HG02588 (cell line): ENCODE measurements around the gene BBS9.
"Not testable (repeated sequence)": the region's sequence is repeated elsewhere in the genome, so short reads cannot be mapped to it uniquely, and the experiment has no call there.

Source experiments
- ATAC-seq: cut with Tn5 transposase; IDR thresholded peaks from one replicate; pipeline ENCODE4 v1.9.1; 2021; ENCODE audit warnings: mild to moderate bottlenecking, moderate library complexity; ENCODE audit not compliant: unreplicated experiment

BBS9 gene

GRCh38 chr7:33271839-33272371 is 142.5 kb downstream of the BBS9 start:
- ATAC-seq, result not testable (repeated sequence)

GRCh38 chr7:33273356-33273755 is 144.0 kb downstream of the BBS9 start:
- no peak for ATAC-seq

- ATAC-seq, result no peak
These were observed 147.0 kb downstream of the BBS9 start for GRCh38 chr7:33276325-33276724.

DNA sequence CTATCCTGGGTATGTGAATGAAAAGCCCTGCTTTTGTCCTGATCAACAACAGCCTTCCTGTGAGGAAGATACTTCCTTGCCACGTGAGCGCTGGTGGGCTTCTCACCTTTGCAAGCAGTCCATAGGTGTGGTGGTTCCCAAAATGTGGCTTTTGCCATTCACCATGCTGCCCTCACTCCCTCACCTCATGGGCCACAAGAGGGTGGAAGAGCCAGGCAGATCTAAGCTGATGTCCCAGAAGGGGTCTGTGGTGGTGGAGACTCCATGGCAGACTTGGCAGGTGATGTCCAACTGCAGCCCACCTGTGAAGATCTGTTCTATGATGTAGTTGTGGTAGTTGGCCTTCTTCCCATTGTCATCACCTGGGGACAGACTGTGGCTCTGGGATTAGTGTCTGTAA is 147.4 kb downstream of the BBS9 start:
- ATAC-seq, result no peak

DNA sequence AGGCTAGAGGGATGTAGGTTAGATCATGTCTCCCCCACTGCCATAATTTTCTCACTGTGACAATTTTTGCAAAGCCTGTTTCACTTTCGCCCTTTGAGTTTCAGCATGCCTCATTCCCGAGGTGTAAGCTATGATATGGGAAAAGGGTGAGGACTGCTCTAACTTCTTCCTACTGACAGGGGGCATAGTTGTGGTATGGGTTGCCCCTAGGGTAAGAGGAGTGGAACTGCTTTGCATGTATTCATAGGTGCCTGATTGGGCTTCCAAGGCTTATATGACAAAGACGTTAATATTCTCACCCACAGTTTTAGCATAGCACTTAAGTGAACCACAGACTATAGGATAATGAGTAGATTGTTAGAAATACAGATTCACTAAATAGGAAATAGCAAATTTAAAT is 148.7 kb downstream of the BBS9 start:
- ATAC-seq, result no peak

DNA sequence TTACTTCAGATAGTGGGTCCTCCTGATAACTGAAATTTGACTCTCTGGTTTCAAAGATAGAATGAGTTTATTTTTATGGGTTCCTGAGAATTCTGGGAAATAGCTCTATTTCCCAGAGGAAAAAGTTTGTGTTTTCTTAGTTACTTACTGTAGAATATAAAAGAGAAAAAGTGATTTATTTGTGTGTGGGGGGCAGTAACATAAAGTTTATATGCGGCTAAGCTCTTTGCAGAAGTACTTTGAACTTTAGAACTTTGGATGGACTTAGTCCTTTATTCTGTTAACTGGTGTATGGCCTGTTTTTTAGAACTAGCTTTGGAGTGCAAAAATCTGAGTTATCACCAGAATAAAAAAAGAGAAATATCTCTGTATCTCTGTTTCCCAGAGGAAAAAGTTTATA is 157.1 kb downstream of the BBS9 start:
- ATAC-seq, result no peak

DNA sequence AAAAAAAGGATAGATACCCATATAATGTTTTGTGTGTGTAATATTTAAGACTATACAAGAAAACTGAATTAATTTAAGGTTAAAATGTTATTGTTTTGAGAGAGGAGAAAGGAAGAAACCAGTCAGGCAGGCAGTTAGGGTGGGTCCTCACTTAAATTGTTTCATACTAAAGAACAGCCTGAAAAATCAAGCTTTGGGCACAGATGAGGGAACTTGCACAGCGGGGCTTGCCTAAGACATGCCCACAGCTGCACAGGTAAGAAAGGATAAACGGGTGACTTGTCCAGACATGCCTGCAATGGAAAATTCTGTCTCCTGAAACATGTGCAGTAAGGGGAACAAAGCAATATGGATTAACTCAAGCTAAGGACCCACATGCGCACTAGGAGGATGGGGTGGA is 158.4 kb downstream of the BBS9 start:
- no peak for ATAC-seq

- ATAC-seq, result no peak
These were observed 169.5 kb downstream of the BBS9 start for GRCh38 chr7:33298848-33299247.

- ATAC-seq, result no peak
These were observed 170.1 kb downstream of the BBS9 start for GRCh38 chr7:33299425-33299824.

- no peak for ATAC-seq
These were observed 170.8 kb downstream of the BBS9 start for GRCh38 chr7:33300131-33300530.

GRCh38 chr7:33300742-33301141 is 171.4 kb downstream of the BBS9 start:
- ATAC-seq, result no peak

GRCh38 chr7:33303978-33304557 is 174.7 kb downstream of the BBS9 start:
- not testable (repeated sequence) for ATAC-seq

DNA sequence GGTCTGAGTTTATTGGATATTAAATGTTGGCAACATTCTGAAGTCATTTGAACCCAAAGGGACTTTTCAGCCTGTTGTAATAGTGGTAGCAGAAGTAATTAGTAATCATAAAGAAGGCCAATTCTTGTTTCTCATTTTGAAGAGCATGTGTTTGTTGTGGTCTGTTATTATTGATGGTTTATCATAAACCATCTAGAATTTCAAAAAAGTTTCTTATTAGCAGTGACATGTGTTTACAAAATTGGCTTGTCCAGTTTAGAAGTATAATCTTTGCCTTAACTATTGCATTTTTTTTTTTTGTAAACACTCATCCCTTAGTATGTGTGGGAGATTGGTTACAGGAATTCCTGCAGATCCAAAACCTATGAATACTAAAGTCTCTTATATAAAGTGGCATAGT is 177.8 kb downstream of the BBS9 start:
- ATAC-seq, result no peak

DNA sequence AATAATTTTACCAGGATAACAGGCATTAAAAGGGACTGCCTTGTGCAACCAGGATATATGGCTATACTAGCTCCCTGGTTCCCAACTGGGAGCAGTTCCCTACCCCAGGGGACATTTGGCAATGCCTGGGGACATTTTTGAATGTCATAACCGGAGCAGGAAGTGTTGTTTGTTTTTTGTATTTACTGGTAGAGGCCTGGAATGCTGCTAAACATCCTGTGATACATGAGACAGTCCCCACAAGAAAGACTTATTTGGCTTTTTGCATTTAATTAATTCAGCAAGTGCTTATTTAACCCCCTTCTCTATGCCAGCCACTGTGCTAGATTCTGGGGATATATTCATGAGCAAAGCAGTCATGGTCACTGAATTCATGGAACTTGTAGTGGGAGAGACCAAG is 181.2 kb downstream of the BBS9 start:
- no peak for ATAC-seq

- no peak for ATAC-seq
These were observed 196.6 kb downstream of the BBS9 start for GRCh38 chr7:33325754-33326484.

DNA sequence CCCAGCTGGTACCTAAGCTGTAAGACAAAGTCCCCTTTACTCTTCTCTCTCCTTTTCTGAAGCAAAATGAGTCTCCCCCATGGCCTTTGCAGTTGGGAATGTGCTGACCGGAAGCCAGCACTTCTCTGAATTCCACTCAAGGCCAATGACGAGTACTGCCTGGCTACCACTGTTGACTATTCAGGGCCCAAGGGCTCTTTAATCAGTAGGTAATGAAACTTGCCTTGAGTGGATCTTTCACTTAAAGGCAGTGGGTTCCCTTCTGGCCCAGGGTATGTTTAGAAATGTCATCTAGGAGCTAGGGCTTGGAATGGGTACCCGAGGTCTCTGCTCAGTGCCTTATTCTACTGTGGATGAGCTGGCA is 197.1 kb downstream of the BBS9 start:
- ATAC-seq, result no peak

- ATAC-seq, result no peak
These were observed 198.1 kb downstream of the BBS9 start for GRCh38 chr7:33327427-33327826.

- ATAC-seq, result no peak
These were observed 205.0 kb downstream of the BBS9 start for GRCh38 chr7:33334349-33334748.

GRCh38 chr7:33336820-33337219 is 207.5 kb downstream of the BBS9 start:
- ATAC-seq, result no peak

DNA sequence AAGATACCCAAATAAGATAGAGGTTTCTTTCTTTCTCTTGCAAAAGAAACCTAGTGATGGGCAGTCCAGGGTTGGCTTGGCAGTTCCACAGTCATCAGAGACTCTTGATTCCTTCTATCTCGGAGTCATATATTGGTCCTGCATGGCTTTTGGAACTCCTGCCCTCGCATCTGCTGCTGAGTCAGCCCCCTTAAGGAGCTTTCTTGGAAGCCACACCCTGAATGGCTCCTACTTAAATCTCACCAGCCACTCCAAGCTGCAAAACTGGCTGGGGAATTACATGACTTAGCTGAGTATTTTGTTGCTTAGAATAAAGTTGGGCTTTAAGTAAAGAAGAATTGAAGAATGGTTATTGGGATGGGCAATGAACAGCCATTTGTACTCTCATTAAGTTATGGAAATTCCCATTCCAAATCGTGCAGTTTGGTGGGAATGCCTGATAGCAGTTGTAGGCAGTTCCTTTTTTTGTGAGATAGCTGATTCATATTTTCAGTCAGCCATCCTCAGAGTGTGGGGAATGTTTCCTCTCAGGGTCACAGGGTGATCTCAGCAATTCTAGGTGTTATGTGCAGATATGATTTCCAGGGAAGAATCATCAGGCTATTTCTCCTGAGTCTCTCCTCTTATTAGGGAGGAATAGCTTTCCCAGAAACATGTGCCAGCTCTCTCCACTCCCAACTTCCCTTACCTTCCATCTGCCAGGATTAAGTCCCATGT is 209.9 kb downstream of the BBS9 start:
- ATAC-seq, result no peak

DNA sequence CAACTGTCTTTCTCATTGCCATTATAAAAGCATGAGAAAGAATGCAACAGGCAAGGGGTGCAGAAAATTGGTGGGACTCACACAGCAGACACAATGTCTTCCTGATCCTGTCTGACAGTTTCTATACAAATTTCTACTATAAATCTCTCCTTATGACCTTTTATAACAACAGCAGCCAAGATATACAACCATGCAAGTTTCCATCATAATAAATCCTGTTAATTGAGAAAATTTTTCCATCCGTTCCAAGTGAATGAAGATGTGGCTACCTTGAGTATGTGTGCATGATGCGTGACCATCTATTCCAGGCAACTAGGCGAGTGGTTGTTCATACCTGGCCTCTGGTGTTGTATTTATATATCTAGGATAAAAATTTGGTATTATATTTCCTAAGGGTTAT is 216.7 kb downstream of the BBS9 start:
- no peak for ATAC-seq

- ATAC-seq, result no peak
These were observed 221.2 kb downstream of the BBS9 start for GRCh38 chr7:33350577-33350976.
